A549 treated with AZD9567 at 1 μM for 4 hours (cell line): ENCODE data around the gene ACP6. TPM values are rescaled to one million over a fixed set of nuclear protein-coding genes. Genes with fewer than 3 reads are reported as not detected.

ENCODE experiments used
- total RNA-seq: library from RNA; stranded (reverse); fragments of 200-300 nt; extraction: Qiagen RNA extraction; gene quantifications from 5 replicates; pipeline ENCODE4 v1.2.3, GENCODE V29; 2022; ENCODE audit not compliant: insufficient read depth

The ACP6 gene
- total RNA-seq = 13.0 to 23.4 TPM (median 21.2 TPM) in 5 replicates

GRCh38 chr1:147670319-147671001 is at the start of gene ACP6:
Gene ACP6, minus strand, starts transcription at chr1:147670524. Its CDS starts 476 bp downstream, at chr1:147670048.

Other genes with a start within 250 kb of the ACP6 start
- 3.7 to 4.9 TPM (median 4.5 TPM) in 5 replicates for gene BCL9, start 129.0 kb downstream of the ACP6 start, total RNA-seq
- gene GJA5, start 90.1 kb upstream of the ACP6 start, total RNA-seq = not detected in 5 replicates
- not detected in 5 replicates for gene GJA8, start 232.3 kb upstream of the ACP6 start, total RNA-seq